Measurements from ENCODE around the gene ST6GALNAC3. TPM values are rescaled to one million over a fixed set of nuclear protein-coding genes. Genes with fewer than 3 reads are reported as not detected.

The ST6GALNAC3 gene
- total RNA-seq, 1 donor from 2014 or later = 23.6 TPM

DNA sequence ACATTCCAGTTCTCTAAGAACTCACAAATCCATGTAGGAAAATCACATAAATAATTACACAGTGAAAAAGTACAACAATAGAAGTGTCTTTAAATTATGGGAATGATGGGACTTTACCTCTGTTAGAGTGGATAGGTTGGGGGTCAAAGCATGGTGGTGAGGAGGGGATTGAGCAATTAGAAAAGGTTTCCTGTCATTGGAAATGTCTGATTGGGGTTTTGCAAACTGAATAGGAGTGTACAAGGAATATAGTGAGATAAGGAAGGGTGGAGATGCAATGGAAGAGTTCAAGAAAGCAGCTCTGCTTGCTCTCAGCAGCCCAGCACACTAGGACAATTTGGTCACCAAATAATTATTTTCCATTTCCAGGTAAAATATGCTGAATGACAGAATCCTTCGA lies 238.8 kb downstream of the ST6GALNAC3 start:
- peaks cover 12% of the 10 kb centered on the region for H3K9me3 Mint-ChIP-seq

DNA sequence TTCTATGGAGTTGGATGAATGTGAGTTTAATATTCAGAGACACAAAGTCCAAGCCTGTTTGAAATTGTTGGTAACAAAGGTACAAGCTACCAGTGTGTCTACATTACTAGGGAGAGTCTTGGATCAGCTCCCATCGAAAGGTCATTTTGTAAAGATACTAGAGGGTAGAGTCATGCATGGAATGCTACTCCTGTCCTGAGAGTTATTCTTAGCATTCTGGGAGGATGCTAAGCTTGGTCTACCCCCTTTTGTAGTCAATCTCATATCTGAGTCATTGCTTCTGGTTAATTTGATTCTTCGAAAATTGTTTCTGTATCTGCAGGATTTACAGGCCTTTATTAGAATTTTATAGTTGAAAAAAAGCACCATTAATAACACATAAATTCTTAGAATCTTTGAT lies 240.2 kb downstream of the ST6GALNAC3 start:
- Mint-ChIP-seq H3K27me3 (ENCODE audit: insufficient read depth, low read depth) (no peaks in the 10 kb centered on the region), H3K27ac (no peak overlapping the region), H3K36me3 (peaks cover 16% of the 10 kb centered on the region), H3K4me1 (peaks cover 40% of the 10 kb centered on the region), H3K9me3 (peaks cover 12% of the 10 kb centered on the region), H3K4me3 (no peak overlapping the region)
- Histone ChIP-seq H2AFZ (replicated peaks) (no peak overlapping the region), H3K4me2 (no peak overlapping the region), H3K27ac (no peak overlapping the region), H3K36me3 (peaks cover 3% of the 10 kb centered on the region), H3K4me1 (peaks cover 42% of the 10 kb centered on the region), H3K9ac (no peak overlapping the region), H3K27me3 (no peaks in the 10 kb centered on the region), H3K79me2 (ENCODE audit: low read depth) (no peaks in the 10 kb centered on the region), H3F3A (ENCODE audit: low read depth) (no peaks in the 10 kb centered on the region), H4K20me1 (ENCODE audit: low read depth) (no peaks in the 10 kb centered on the region), H3K9me3 (ENCODE audit: low read depth) (no peaks in the 10 kb centered on the region), H3K4me3 (no peak overlapping the region)
- no peak for DNase-seq (ENCODE audit: low spot score)
- TF ChIP-seq EZH2 (IDR thresholded peaks at IDR 0.05) (no peak), EZH2phosphoT487 (IDR thresholded peaks at IDR 0.05) (no peak), CTCF (IDR thresholded peaks at IDR 0.05) (no peak)

More for the DNA sequence above, 238.8 kb downstream of the ST6GALNAC3 start:
- TF ChIP-seq EZH2 (IDR thresholded peaks at IDR 0.05) (no peak), CTCF (IDR thresholded peaks at IDR 0.05) (no peak), EZH2phosphoT487 (IDR thresholded peaks at IDR 0.05) (no peak)
- Histone ChIP-seq H4K20me1 (ENCODE audit: low read depth) (no peaks in the 10 kb centered on the region), H3K4me2 (peak overlapping the region; percentile 49), H2AFZ (replicated peaks) (no peak overlapping the region), H3K27me3 (no peaks in the 10 kb centered on the region), H3K79me2 (ENCODE audit: low read depth) (no peaks in the 10 kb centered on the region), H3K4me1 (peaks cover 39% of the 10 kb centered on the region), H3K36me3 (peaks cover 3% of the 10 kb centered on the region), H3K9ac (no peak overlapping the region), H3F3A (ENCODE audit: low read depth) (no peaks in the 10 kb centered on the region), H3K27ac (peak overlapping the region; percentile 3), H3K9me3 (ENCODE audit: low read depth) (no peaks in the 10 kb centered on the region), H3K4me3 (no peak overlapping the region)
- no peak for DNase-seq (ENCODE audit: low spot score)
- Mint-ChIP-seq H3K27ac (peak overlapping the region; percentile 27), H3K4me1 (peaks cover 35% of the 10 kb centered on the region), H3K27me3 (ENCODE audit: insufficient read depth, low read depth) (no peaks in the 10 kb centered on the region), H3K4me3 (no peak overlapping the region), H3K36me3 (peaks cover 16% of the 10 kb centered on the region)

- H3K9me3 ChIP-seq (ENCODE audit: low read depth) = no peaks in the 10 kb centered on the region
- no peak overlapping the region for H3K4me3 Mint-ChIP-seq
- H3K4me2 ChIP-seq = peak overlapping the region; percentile 24
- H3K4me1 ChIP-seq = peaks cover 37% of the 10 kb centered on the region
- no peaks in the 10 kb centered on the region for H3K79me2 ChIP-seq (ENCODE audit: low read depth)
- no peak for TF ChIP-seq EZH2phosphoT487 (IDR thresholded peaks at IDR 0.05)
- H3K36me3 ChIP-seq = peaks cover 3% of the 10 kb centered on the region
- H3K36me3 Mint-ChIP-seq = peaks cover 10% of the 10 kb centered on the region
- H3K9ac ChIP-seq = no peak overlapping the region
- H3K27ac ChIP-seq = no peak overlapping the region
- H3K27me3 ChIP-seq = no peaks in the 10 kb centered on the region
- H3K9me3 Mint-ChIP-seq = peaks cover 4% of the 10 kb centered on the region
- H3K27me3 Mint-ChIP-seq (ENCODE audit: insufficient read depth, low read depth) = peaks cover 3% of the 10 kb centered on the region
- DNase-seq (ENCODE audit: low spot score) = peak; percentile 33
- H2AFZ ChIP-seq (replicated peaks) = no peak overlapping the region
- H3K4me1 Mint-ChIP-seq = peaks cover 40% of the 10 kb centered on the region
- no peak overlapping the region for H3K4me3 ChIP-seq
- H3K27ac Mint-ChIP-seq = no peak overlapping the region
- H3F3A ChIP-seq (ENCODE audit: low read depth) = no peaks in the 10 kb centered on the region
- H4K20me1 ChIP-seq (ENCODE audit: low read depth) = no peaks in the 10 kb centered on the region
Measured at GRCh38 chr1:76317299-76317900, 242.9 kb downstream of the ST6GALNAC3 start.

- no peak overlapping the region for H3K4me2 ChIP-seq
- H3K9me3 ChIP-seq (ENCODE audit: low read depth) = no peaks in the 10 kb centered on the region
- peak; percentile 65 for DNase-seq (ENCODE audit: low spot score)
- H3K79me2 ChIP-seq (ENCODE audit: low read depth) = no peaks in the 10 kb centered on the region
- no peak overlapping the region for H2AFZ ChIP-seq (replicated peaks)
- peaks cover 6% of the 10 kb centered on the region for H3K36me3 Mint-ChIP-seq
- no peak overlapping the region for H3K4me3 ChIP-seq
- no peak overlapping the region for H3K4me3 Mint-ChIP-seq
- TF ChIP-seq CTCF (IDR thresholded peaks at IDR 0.05) (peak; percentile 99), EZH2 (IDR thresholded peaks at IDR 0.05) (no peak)
- no peaks in the 10 kb centered on the region for H3K27me3 Mint-ChIP-seq (ENCODE audit: insufficient read depth, low read depth)
- H3K36me3 ChIP-seq = no peaks in the 10 kb centered on the region
- H3K27ac Mint-ChIP-seq = no peak overlapping the region
- H3K9ac ChIP-seq = no peak overlapping the region
- no peaks in the 10 kb centered on the region for H3K9me3 Mint-ChIP-seq
- H3K27me3 ChIP-seq = no peaks in the 10 kb centered on the region
- peaks cover 2% of the 10 kb centered on the region for H3K4me1 ChIP-seq
- H3F3A ChIP-seq (ENCODE audit: low read depth) = no peaks in the 10 kb centered on the region
- H3K27ac ChIP-seq = no peak overlapping the region
- H3K4me1 Mint-ChIP-seq = peaks cover 32% of the 10 kb centered on the region
- no peaks in the 10 kb centered on the region for H4K20me1 ChIP-seq (ENCODE audit: low read depth)
Measured at GRCh38 chr1:76330991-76331603, 256.6 kb downstream of the ST6GALNAC3 start.
